Gastroesophageal sphincter (tissue), 4 donors: Measurements from ENCODE around the gene TWF2. TPM values are rescaled to one million over a fixed set of nuclear protein-coding genes. Genes with fewer than 3 reads are reported as not detected.

Source experiments
- ATAC-seq: fragments of 150-250 bp; one replicate; pipeline ENCODE4 v1.9.1; 2016; ENCODE audit warnings: mild to moderate bottlenecking, moderate library complexity
- H3K27ac ChIP-seq, 4 donors: fragments of 200-600 bp; sonication (generic) in 3 of 4; 1 replicate in 3 of 4; 2 replicates in 1 of 4; pipeline ENCODE4 v1.5.1; 2016 to 2019
- H3K27me3 ChIP-seq: fragments of 200-600 bp; sonication (generic); one replicate; pipeline ENCODE4 v1.5.1; 2019
- H3K36me3 ChIP-seq, 2 donors: fragments of 200-600 bp; sonication (generic); one replicate each; pipeline ENCODE4 v1.5.1; 2019; ENCODE audit warnings: control low read depth in 1 of 2
- H3K4me1 ChIP-seq, 3 donors: fragments of 200-600 bp; sonication (generic); 1 replicate in 2 of 3; 2 replicates in 1 of 3; pipeline ENCODE4 v1.5.1; 2016 to 2019; ENCODE audit warnings: control low read depth in 2 of 3
- H3K4me3 ChIP-seq, 2 donors: fragments of 200-600 bp; sonication (generic); one replicate each; pipeline ENCODE4 v1.5.1; 2019; ENCODE audit warnings: mild to moderate bottlenecking in 1 of 2, moderate library complexity in 1 of 2
- H3K9me3 ChIP-seq, 3 donors: fragments of 200-600 bp; sonication (generic); one replicate each; pipeline ENCODE4 v1.5.1; 2017 to 2019; ENCODE audit warnings: control low read depth in 2 of 3
- EP300 ChIP-seq: sonication (generic); formaldehyde crosslinking; IDR thresholded peaks from one replicate; pipeline ENCODE4 v1.6.1; 2017; ENCODE audit warnings: antibody characterized with exemption, mild to moderate bottlenecking
- POLR2A ChIP-seq, 2 donors: fragments of 450-650 bp; IDR thresholded peaks; one replicate each; pipeline ENCODE4 v1.6.1; 2017; ENCODE audit warnings: antibody characterized with exemption in 2 of 2, mild to moderate bottlenecking in 2 of 2, moderate library complexity in 1 of 2
- POLR2AphosphoS5 ChIP-seq: sonication (generic); formaldehyde crosslinking; IDR thresholded peaks from one replicate; pipeline ENCODE4 v1.6.1; 2017; ENCODE audit warnings: antibody characterized with exemption
- WGBS, 2 donors: methylation state at CpG; one replicate each; pipeline ENCODE4 v1.1.5; 2018; ENCODE audit warnings: low coverage in 1 of 2; 5-methylcytosine and 5-hydroxymethylcytosine counted together
- total RNA-seq, 4 donors: library from RNA; depleted of rRNA; stranded (reverse); fragments of >200 nt; gene quantifications; one replicate each; pipeline ENCODE4 v1.1.0, GENCODE V29; 2016
- TF ChIP-seq, protein P1 (sequence below), 4 experiments: fragments of 200-600 bp in 2 of 4; fragments of 450-650 bp in 2 of 4; sonication (generic) in 1 of 4; IDR thresholded peaks; one replicate each; pipeline ENCODE4 v1.5.1; 2017 to 2019; ENCODE audit warnings: antibody characterized with exemption in 4 of 4, mild to moderate bottlenecking in 2 of 4, moderate library complexity in 2 of 4

The TWF2 gene
- total RNA-seq, 4 donors from 2014 or later: 46.8 to 79.5 (median 69.2) TPM

DNA sequence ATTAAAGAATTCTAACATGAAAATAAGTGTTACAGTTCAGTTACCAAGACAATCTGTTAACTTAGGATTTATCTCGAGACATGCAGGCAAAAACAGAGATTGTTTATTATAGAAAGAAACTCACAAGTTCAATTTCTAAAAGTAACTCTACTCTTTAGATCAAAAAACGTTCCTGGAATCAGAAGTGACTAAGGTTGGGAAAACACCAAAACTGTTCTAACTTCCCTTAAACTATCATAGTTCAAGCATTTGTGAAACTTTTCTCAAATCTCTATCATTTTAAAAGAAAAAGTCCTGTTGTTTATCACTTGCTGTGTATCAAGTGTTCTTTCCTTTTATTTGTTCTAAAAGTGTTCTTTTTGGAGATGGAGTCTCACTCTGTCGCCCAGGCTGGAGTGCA is 30.8 kb upstream of the TWF2 start:
- WGBS, 2 donors: 12 to 29% methylated on average over 2 to 3 of the region's 3 CpGs
- H3K4me3 ChIP-seq: no peak overlapping the region
- ATAC-seq: no peak
- no peak for TF ChIP-seq POLR2A (IDR thresholded peaks at IDR 0.05)
- no peak for TF ChIP-seq POLR2AphosphoS5
- TF ChIP-seq, protein P1, sequence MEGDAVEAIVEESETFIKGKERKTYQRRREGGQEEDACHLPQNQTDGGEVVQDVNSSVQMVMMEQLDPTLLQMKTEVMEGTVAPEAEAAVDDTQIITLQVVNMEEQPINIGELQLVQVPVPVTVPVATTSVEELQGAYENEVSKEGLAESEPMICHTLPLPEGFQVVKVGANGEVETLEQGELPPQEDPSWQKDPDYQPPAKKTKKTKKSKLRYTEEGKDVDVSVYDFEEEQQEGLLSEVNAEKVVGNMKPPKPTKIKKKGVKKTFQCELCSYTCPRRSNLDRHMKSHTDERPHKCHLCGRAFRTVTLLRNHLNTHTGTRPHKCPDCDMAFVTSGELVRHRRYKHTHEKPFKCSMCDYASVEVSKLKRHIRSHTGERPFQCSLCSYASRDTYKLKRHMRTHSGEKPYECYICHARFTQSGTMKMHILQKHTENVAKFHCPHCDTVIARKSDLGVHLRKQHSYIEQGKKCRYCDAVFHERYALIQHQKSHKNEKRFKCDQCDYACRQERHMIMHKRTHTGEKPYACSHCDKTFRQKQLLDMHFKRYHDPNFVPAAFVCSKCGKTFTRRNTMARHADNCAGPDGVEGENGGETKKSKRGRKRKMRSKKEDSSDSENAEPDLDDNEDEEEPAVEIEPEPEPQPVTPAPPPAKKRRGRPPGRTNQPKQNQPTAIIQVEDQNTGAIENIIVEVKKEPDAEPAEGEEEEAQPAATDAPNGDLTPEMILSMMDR (IDR thresholded peaks at IDR 0.05): no peak
- no peak for TF ChIP-seq EP300
- peaks cover 2 to 63% of the 10 kb centered on the region in 2 donors for H3K36me3 ChIP-seq
- peak overlapping the region in 3 of 4 donors; percentile 67 to 92 (median 69) for H3K27ac ChIP-seq
- H3K27me3 ChIP-seq: no peaks in the 10 kb centered on the region
- H3K9me3 ChIP-seq: no peaks in the 10 kb centered on the region
- peaks cover 4 to 76% (median 28%) of the 10 kb centered on the region in 3 donors for H3K4me1 ChIP-seq

DNA sequence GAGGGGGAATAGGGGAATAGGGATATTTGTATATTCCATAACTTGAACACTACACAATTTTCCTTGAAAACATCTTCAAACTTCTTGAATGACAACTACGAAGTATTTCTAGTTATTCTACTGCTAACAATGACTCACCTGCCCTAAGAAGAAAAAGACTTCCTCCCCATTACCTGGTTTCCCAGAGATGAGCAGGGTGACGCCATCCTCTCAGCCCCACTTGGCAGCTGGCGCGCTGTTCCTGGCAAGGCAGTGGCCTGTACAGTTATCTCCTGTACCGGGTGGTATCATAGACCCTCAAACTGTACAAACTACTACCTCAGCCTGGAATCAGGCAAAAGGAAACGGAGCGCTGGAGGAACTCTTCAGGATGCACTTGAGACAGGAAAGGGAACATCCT is 29.1 kb upstream of the TWF2 start:
- TF ChIP-seq POLR2A (IDR thresholded peaks at IDR 0.05): no peak
- TF ChIP-seq, protein P1 (IDR thresholded peaks at IDR 0.05): no peak
- TF ChIP-seq EP300: no peak
- no peak for TF ChIP-seq POLR2AphosphoS5
- H3K9me3 ChIP-seq: no peaks in the 10 kb centered on the region
- no peak for ATAC-seq
- H3K36me3 ChIP-seq: peaks cover 2 to 80% of the 10 kb centered on the region in 2 donors
- H3K4me1 ChIP-seq: peaks cover 4 to 76% (median 24%) of the 10 kb centered on the region in 3 donors
- no peak overlapping the region for H3K4me3 ChIP-seq
- 79 to 82% methylated on average over 2 to 3 of the region's 7 CpGs for WGBS, 2 donors
- H3K27ac ChIP-seq: peak overlapping the region in 2 of 4 donors; percentile 30 to 92
- no peaks in the 10 kb centered on the region for H3K27me3 ChIP-seq

DNA sequence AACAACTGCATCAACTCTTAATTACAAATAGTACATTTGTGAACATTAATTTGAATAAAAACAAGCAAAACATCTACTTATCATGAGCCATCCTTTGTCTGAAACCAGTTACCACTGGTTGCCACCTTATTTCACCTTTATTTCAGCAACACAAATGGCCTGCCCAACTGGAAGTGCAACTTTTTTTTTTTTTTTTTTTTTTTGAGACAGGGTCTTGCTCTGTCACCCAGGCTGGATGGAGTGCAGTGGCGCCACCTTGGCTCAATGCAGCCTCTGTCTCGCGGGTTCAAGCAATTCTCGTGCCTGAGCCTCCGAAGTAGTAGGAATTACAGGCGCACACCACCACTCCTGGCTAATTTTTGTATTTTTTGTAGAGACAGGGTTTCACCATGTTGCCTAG is 26.4 kb upstream of the TWF2 start:
- Histone ChIP-seq H3K27me3 (no peaks in the 10 kb centered on the region), H3K4me1 (peaks cover 0 to 69% (median 6%) of the 10 kb centered on the region in 3 donors), H3K9me3 (no peaks in the 10 kb centered on the region), H3K27ac (no peak overlapping the region), H3K36me3 (peaks cover 2 to 100% of the 10 kb centered on the region in 2 donors), H3K4me3 (no peak overlapping the region)
- no peak for ATAC-seq
- WGBS, 2 donors: 88 to 90% methylated on average over 2 to 6 of the region's 6 CpGs
- TF ChIP-seq EP300: no peak
- no peak for TF ChIP-seq POLR2A (IDR thresholded peaks at IDR 0.05)
- TF ChIP-seq, protein P1 (IDR thresholded peaks at IDR 0.05): no peak
- no peak for TF ChIP-seq POLR2AphosphoS5

DNA sequence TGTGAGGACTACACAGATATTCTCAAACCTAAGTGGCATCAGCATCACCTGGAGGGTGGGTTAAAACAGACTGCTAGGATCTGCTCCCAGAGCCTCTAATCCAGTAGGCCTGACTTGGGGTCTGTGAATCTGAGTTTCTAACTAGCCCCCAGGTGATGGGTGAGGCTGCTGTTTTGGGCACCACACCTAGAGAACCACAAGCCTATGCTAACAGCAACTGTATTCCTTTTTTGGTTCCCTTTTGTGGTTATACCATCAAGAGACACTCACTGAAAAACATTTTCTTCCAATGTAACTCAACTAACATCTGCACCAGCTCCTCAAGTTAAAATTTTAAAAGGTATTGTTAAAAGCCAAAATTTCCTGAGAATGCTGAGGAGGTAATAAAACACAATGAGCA is 23.5 kb upstream of the TWF2 start:
- H3K9me3 ChIP-seq: no peaks in the 10 kb centered on the region
- H3K4me1 ChIP-seq: peaks cover 0 to 53% (median 0%) of the 10 kb centered on the region in 3 donors
- no peak for ATAC-seq
- TF ChIP-seq POLR2AphosphoS5 (no peak), POLR2A (IDR thresholded peaks at IDR 0.05) (no peak), EP300 (no peak)
- TF ChIP-seq, protein P1 (IDR thresholded peaks at IDR 0.05): no peak
- H3K27me3 ChIP-seq: no peaks in the 10 kb centered on the region
- peak overlapping the region in 1 of 4 donors; percentile 12 for H3K27ac ChIP-seq
- peaks cover 0 to 100% of the 10 kb centered on the region in 2 donors for H3K36me3 ChIP-seq
- no peak overlapping the region for H3K4me3 ChIP-seq

DNA sequence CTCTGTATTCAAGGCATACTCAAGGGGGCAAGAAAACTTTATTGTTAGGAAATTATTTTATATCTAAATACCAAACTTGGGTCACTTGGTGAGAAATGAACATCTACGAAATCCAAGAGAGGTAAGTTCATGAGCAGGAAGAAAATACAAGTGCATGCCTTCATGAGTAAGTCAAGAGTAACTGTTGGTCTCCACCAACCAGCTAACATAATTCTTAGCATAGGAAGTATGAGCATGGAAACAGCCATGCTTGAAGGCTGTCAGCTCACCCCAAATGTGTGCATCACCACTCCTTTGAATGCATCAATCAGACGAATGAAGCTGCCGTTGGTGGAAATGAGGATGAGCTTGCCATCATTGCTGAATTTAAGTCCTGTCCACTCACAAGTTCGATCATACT is 20.5 kb upstream of the TWF2 start:
- TF ChIP-seq POLR2A (IDR thresholded peaks at IDR 0.05) (no peak), POLR2AphosphoS5 (no peak), EP300 (no peak)
- TF ChIP-seq, protein P1 (IDR thresholded peaks at IDR 0.05): no peak
- H3K36me3 ChIP-seq: peaks cover 0 to 100% of the 10 kb centered on the region in 2 donors

More for the DNA sequence above, 20.5 kb upstream of the TWF2 start:
- 80 to 91% methylated on average over 3 to 4 of the region's 4 CpGs for WGBS, 2 donors
- H3K4me1 ChIP-seq: peaks cover 0 to 66% (median 0%) of the 10 kb centered on the region in 3 donors
- H3K27ac ChIP-seq: peak overlapping the region in 2 of 4 donors; percentile 20 to 28
- no peak for ATAC-seq
- no peak overlapping the region for H3K4me3 ChIP-seq
- H3K27me3 ChIP-seq: no peaks in the 10 kb centered on the region
- no peaks in the 10 kb centered on the region for H3K9me3 ChIP-seq
